OCI-LY1 (cell line): Measurements from ENCODE around the gene IL1R2.

Experiments used
- EZH2 ChIP-seq: fragments of 200-600 bp; sonication (generic), shearing (Covaris generic); IDR thresholded peaks from 2 replicates; pipeline ENCODE4 v1.8.0; 2017; ENCODE audit warnings: borderline replicate concordance, mixed run types, mild to moderate bottlenecking, antibody characterized with exemption, low read length, moderate library complexity, mixed read lengths
- TF ChIP-seq, protein P1 (sequence below): fragments of 200-600 bp; sonication (generic), shearing (Covaris generic); IDR thresholded peaks from 2 replicates; pipeline ENCODE4 v1.5.1; 2017; ENCODE audit warnings: mild to moderate bottlenecking, antibody characterized with exemption, low read length, moderate library complexity, mixed read lengths

- TF ChIP-seq, protein P1, sequence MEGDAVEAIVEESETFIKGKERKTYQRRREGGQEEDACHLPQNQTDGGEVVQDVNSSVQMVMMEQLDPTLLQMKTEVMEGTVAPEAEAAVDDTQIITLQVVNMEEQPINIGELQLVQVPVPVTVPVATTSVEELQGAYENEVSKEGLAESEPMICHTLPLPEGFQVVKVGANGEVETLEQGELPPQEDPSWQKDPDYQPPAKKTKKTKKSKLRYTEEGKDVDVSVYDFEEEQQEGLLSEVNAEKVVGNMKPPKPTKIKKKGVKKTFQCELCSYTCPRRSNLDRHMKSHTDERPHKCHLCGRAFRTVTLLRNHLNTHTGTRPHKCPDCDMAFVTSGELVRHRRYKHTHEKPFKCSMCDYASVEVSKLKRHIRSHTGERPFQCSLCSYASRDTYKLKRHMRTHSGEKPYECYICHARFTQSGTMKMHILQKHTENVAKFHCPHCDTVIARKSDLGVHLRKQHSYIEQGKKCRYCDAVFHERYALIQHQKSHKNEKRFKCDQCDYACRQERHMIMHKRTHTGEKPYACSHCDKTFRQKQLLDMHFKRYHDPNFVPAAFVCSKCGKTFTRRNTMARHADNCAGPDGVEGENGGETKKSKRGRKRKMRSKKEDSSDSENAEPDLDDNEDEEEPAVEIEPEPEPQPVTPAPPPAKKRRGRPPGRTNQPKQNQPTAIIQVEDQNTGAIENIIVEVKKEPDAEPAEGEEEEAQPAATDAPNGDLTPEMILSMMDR: no peak
- TF ChIP-seq EZH2: no peak
Measured at GRCh38 chr2:102063941-102064678, 72.3 kb downstream of the IL1R2 start.
